Psoas muscle (tissue), 8 donors: ENCODE results near the gene ARHGAP10. TPM values are rescaled to one million over a fixed set of nuclear protein-coding genes. Genes with fewer than 3 reads are reported as not detected.
"Not testable (repeated sequence)": the region's sequence is repeated elsewhere in the genome, so short reads cannot be mapped to it uniquely, and the experiment has no call there.

Experiments used
- ATAC-seq, 4 donors: fragments of 200-7000 bp; cut with Tn5 transposase; one replicate each; pipeline ENCODE4 v1.9.1; 2020; ENCODE audit warnings: moderate library complexity in 3 of 4, mild to moderate bottlenecking in 2 of 4
- DNase-seq, 2 donors: peaks; one replicate each; pipeline ENCODE4 v3.0.0-alpha.2; 2020
- H3K27ac ChIP-seq: fragments of 200-600 bp; one replicate; pipeline ENCODE4 v1.8.0; 2022
- H3K27me3 ChIP-seq, 3 donors: fragments of 200-600 bp in 1 of 3; one replicate each; pipeline versions ENCODE4 v1.6.1 to v1.8.0; 2013 to 2022; ENCODE audit warnings: low read length in 2 of 3, mild to moderate bottlenecking in 2 of 3, moderate library complexity in 1 of 3; ENCODE audit not compliant: insufficient read depth in 3 of 3
- H3K36me3 ChIP-seq, 2 donors: fragments of 200-600 bp in 1 of 2; one replicate each; pipeline versions ENCODE4 v1.6.1 to v1.8.0; 2013 to 2022; ENCODE audit warnings: low read depth in 1 of 2, mild to moderate bottlenecking in 1 of 2, moderate library complexity in 1 of 2; ENCODE audit not compliant: insufficient read depth in 1 of 2
- H3K4me1 ChIP-seq: fragments of 200-600 bp; one replicate; pipeline ENCODE4 v1.8.0; 2022
- H3K4me3 ChIP-seq: fragments of 200-600 bp; one replicate; pipeline ENCODE4 v1.8.0; 2022; ENCODE audit warnings: mild to moderate bottlenecking
- H3K9me3 ChIP-seq: fragments of 200-600 bp; one replicate; pipeline ENCODE4 v1.8.0; 2022
- CTCF ChIP-seq: fragments of 200-600 bp; IDR thresholded peaks from one replicate; pipeline ENCODE4 v1.8.0; 2022; ENCODE audit warnings: antibody characterized with exemption
- WGBS, 3 donors: extraction: QIAGEN DNeasy Blood & Tissue Kit; methylation state at CpG; one replicate each; pipeline versions ENCODE4 v1.1.6 to v1.1.7; 2013; 5-methylcytosine and 5-hydroxymethylcytosine counted together
- intact Hi-C, 2 donors: fragments of 100-400 bp; cut with DNase I; formaldehyde crosslinking; loops; one replicate each; pipeline versions ENCODE4 v1.11.0 to v1.14.2; 2022
- polyA plus RNA-seq, 3 donors: library from polyadenylated mRNA; stranded (reverse); fragments of 200-250 nt; gene quantifications; one replicate each; pipeline ENCODE4 v1.2.3, GENCODE V29; 2013
- total RNA-seq, 4 donors: library from RNA; stranded (reverse); fragmentation: NEBNext Ultra II Directional in 2 of 4; extraction: Animal tissue kit (Norgen Biotek cat#: 25700) in 2 of 4; gene quantifications; one replicate each; pipeline versions ENCODE4 v1.2.1 to v1.2.4, GENCODE V29; 2021 to 2023
- donor health status: healthy with polysubstance abuse.
- donor health status: DM: no; HTN: no; CAD: no; lungs with moderate emphysema.
- donor health status: Bipolar disorder and iron deficiency.
- donor health status: healthy.
- donor health status: DM: yes; HTN: yes; CAD: no.
- donor health status: DM: no; HTN: no; CAD: no.
- donor health status: DM: no; HTN: no; CAD: no.
- donor health status: DM: yes; HTN: yes; CAD: no.

The ARHGAP10 gene
- total and polyA plus RNA-seq, 7 donors: 28.8 to 43.5 (median 34.0) TPM

GRCh38 chr4:147899512-147899911 lies 167.6 kb downstream of the ARHGAP10 start:
- intact Hi-C loops: no loop called here
- no peak overlapping the region for H3K4me3 ChIP-seq
- H3K36me3 ChIP-seq: peaks cover 0 to 4% of the 10 kb centered on the region in 2 donors
- no peaks in the 10 kb centered on the region for H3K4me1 ChIP-seq
- H3K27me3 ChIP-seq: no peaks in the 10 kb centered on the region
- ATAC-seq (no peak), DNase-seq (no peak)
- no peak for TF ChIP-seq CTCF
- 72 to 75% (median 74%) methylated on average over 2 of the region's 2 CpGs for WGBS, 3 donors
- H3K27ac ChIP-seq: no peak overlapping the region
- H3K9me3 ChIP-seq: peaks cover 6% of the 10 kb centered on the region

GRCh38 chr4:147901388-147901787 lies 169.5 kb downstream of the ARHGAP10 start:
- ATAC-seq (no peak), DNase-seq (no peak)
- 19 to 29% (median 26%) methylated on average over 2 of the region's 2 CpGs for WGBS, 3 donors
- intact Hi-C loops: no loop called here
- H3K27me3 ChIP-seq: no peaks in the 10 kb centered on the region
- H3K36me3 ChIP-seq: peaks cover 0 to 4% of the 10 kb centered on the region in 2 donors
- TF ChIP-seq CTCF: no peak
- no peaks in the 10 kb centered on the region for H3K9me3 ChIP-seq
- H3K4me1 ChIP-seq: no peaks in the 10 kb centered on the region
- H3K27ac ChIP-seq: no peak overlapping the region
- no peak overlapping the region for H3K4me3 ChIP-seq

- Histone ChIP-seq H3K27ac (no peak overlapping the region), H3K36me3 (peaks cover 0 to 8% of the 10 kb centered on the region in 2 donors), H3K27me3 (no peaks in the 10 kb centered on the region), H3K9me3 (no peaks in the 10 kb centered on the region), H3K4me3 (no peak overlapping the region), H3K4me1 (no peaks in the 10 kb centered on the region)
- WGBS, 3 donors: 94 to 96% (median 96%) methylated on average over 2 of the region's 2 CpGs
- ATAC-seq: no peak
- no peak for TF ChIP-seq CTCF
- intact Hi-C loops: no loop called here
- no peak for DNase-seq
Observed at GRCh38 chr4:147901916-147902315, 170.0 kb downstream of the ARHGAP10 start.

GRCh38 chr4:147909225-147909624 lies 177.3 kb downstream of the ARHGAP10 start:
- no peak for ATAC-seq
- H3K4me1 ChIP-seq: no peaks in the 10 kb centered on the region
- H3K27ac ChIP-seq: no peak overlapping the region
- H3K36me3 ChIP-seq: peaks cover 3 to 63% of the 10 kb centered on the region in 2 donors
- no peaks in the 10 kb centered on the region for H3K27me3 ChIP-seq
- intact Hi-C loops: no loop called here
- no peaks in the 10 kb centered on the region for H3K9me3 ChIP-seq
- no peak for TF ChIP-seq CTCF
- no peak overlapping the region for H3K4me3 ChIP-seq
- 47 to 64% (median 48%) methylated on average over 2 of the region's 2 CpGs for WGBS, 3 donors
- DNase-seq: no peak

GRCh38 chr4:147910315-147910714 lies 178.4 kb downstream of the ARHGAP10 start:
- intact Hi-C loops: no loop called here
- TF ChIP-seq CTCF: no peak
- Histone ChIP-seq H3K4me1 (no peaks in the 10 kb centered on the region), H3K36me3 (peaks cover 3 to 73% of the 10 kb centered on the region in 2 donors), H3K27me3 (no peaks in the 10 kb centered on the region), H3K9me3 (no peaks in the 10 kb centered on the region), H3K27ac (no peak overlapping the region), H3K4me3 (no peak overlapping the region)
- DNase-seq (no peak), ATAC-seq (no peak)
- WGBS, 3 donors: 89 to 92% (median 89%) methylated on average over 3 of the region's 3 CpGs

- H3K36me3 ChIP-seq: peaks cover 3 to 82% of the 10 kb centered on the region in 2 donors
- 76 to 86% (median 77%) methylated on average over 2 of the region's 2 CpGs for WGBS, 3 donors
- not testable (repeated sequence) for DNase-seq
Observed at GRCh38 chr4:147912106-147912505, 180.2 kb downstream of the ARHGAP10 start.

More at GRCh38 chr4:147912106-147912505, 180.2 kb downstream of the ARHGAP10 start:
- H3K4me1 ChIP-seq, H3K27ac ChIP-seq, H3K27me3 ChIP-seq, ATAC-seq, H3K9me3 ChIP-seq, H3K4me3 ChIP-seq, intact Hi-C loops: not testable (repeated sequence)
